HG03432 (cell line): ENCODE measurements around the gene SLC35F1.
A peak's percentile ranks its signal among the peaks of the same experiment; 100 is the strongest.
"Not testable (repeated sequence)": the region's sequence is repeated elsewhere in the genome, so short reads cannot be mapped to it uniquely, and the experiment has no call there.

Source experiments
- ATAC-seq: cut with Tn5 transposase; IDR thresholded peaks from one replicate; pipeline ENCODE4 v1.9.1; 2021; ENCODE audit warnings: mild to moderate bottlenecking, moderate library complexity; ENCODE audit not compliant: unreplicated experiment

The SLC35F1 gene

GRCh38 chr6:117906958-117907600 is at the start of gene SLC35F1:
SLC35F1 (plus strand) TSS chr6:117907264.
- peak; percentile 71 for ATAC-seq

GRCh38 chr6:117858601-117859000 is 48.5 kb upstream of the SLC35F1 start:
- ATAC-seq, result not testable (repeated sequence)

- ATAC-seq, result no peak
Measured at GRCh38 chr6:117861545-117861944, 45.5 kb upstream of the SLC35F1 start.

GRCh38 chr6:117866561-117866960 is 40.5 kb upstream of the SLC35F1 start:
- no peak for ATAC-seq

GRCh38 chr6:117870486-117871242 is 36.4 kb upstream of the SLC35F1 start:
- peak; percentile 92 for ATAC-seq

- ATAC-seq, result no peak
Measured at GRCh38 chr6:117880824-117881223, 26.2 kb upstream of the SLC35F1 start.

- no peak for ATAC-seq
Measured at GRCh38 chr6:117890172-117890571, 16.9 kb upstream of the SLC35F1 start.

GRCh38 chr6:117906507-117906957 is 532 bp upstream of the SLC35F1 start:
- peak; percentile 66 for ATAC-seq

GRCh38 chr6:117907601-117908245 is 659 bp downstream of the SLC35F1 start:
- ATAC-seq, result peak; percentile 21

GRCh38 chr6:117908246-117909068 is 1.4 kb downstream of the SLC35F1 start:
- no peak for ATAC-seq

GRCh38 chr6:117909638-117910037 is 2.6 kb downstream of the SLC35F1 start:
- ATAC-seq, result no peak

- ATAC-seq, result no peak
Measured at GRCh38 chr6:117910549-117910948, 3.5 kb downstream of the SLC35F1 start.

- ATAC-seq, result no peak
Measured at GRCh38 chr6:117911150-117911549, 4.1 kb downstream of the SLC35F1 start.

GRCh38 chr6:117911660-117912059 is 4.6 kb downstream of the SLC35F1 start:
- ATAC-seq, result no peak

GRCh38 chr6:117915846-117916245 is 8.8 kb downstream of the SLC35F1 start:
- no peak for ATAC-seq

- ATAC-seq, result no peak
Measured at GRCh38 chr6:117916483-117916882, 9.4 kb downstream of the SLC35F1 start.

- no peak for ATAC-seq
Measured at GRCh38 chr6:117917176-117917575, 10.1 kb downstream of the SLC35F1 start.

GRCh38 chr6:117918454-117918853 is 11.4 kb downstream of the SLC35F1 start:
- ATAC-seq, result no peak

- no peak for ATAC-seq
Measured at GRCh38 chr6:117919275-117919674, 12.2 kb downstream of the SLC35F1 start.

- no peak for ATAC-seq
Measured at GRCh38 chr6:117919775-117920729, 13.0 kb downstream of the SLC35F1 start.
